SK-N-SH (cell line): ENCODE measurements around the gene MOB2. TPM values are rescaled to one million over a fixed set of nuclear protein-coding genes. Genes with fewer than 3 reads are reported as not detected.

Source experiments
- CTCF ChIA-PET: fragments of 300-600, 350-600 bp; formaldehyde crosslinking; extraction: SDS; loops from one replicate; lab custom pipeline; 2021; lab: Yijun Ruan, JAX
- POLR2A ChIA-PET: fragments of 350-600 bp; sonication (Branson Sonifier 250); formaldehyde crosslinking; extraction: SDS; loops from one replicate; lab custom pipeline; 2020; ENCODE audit warnings: antibody characterized with exemption, inconsistent platforms; lab: Yijun Ruan, JAX
- DNase-seq: peaks from one replicate; pipeline ENCODE4 v3.0.0; 2012
- H2AFZ ChIP-seq: fragments of 200-600 bp; sonication (generic); 2 replicates; pipeline ENCODE4 v1.8.1; 2016; ENCODE audit warnings: antibody characterized with exemption, mild to moderate bottlenecking, low read depth
- H3F3A ChIP-seq: fragments of 200-600 bp; sonication (generic); replicated peaks from 2 replicates; pipeline ENCODE3; 2016; ENCODE audit warnings: antibody characterized with exemption, mild to moderate bottlenecking; ENCODE audit not compliant: insufficient read depth
- H3K27ac ChIP-seq, 2 experiments: fragments of 200-500 bp in 1 of 2; fragments of 200-600 bp in 1 of 2; sonication (Bioruptor generic) in 1 of 2; sonication (generic), shearing (Covaris generic) in 1 of 2; 2 replicates each; pipeline versions ENCODE4 v1.5.1 to v1.6.1; 2014 to 2016; ENCODE audit warnings: low read depth in 2 of 2, inconsistent platforms in 1 of 2, low read length in 1 of 2, mild to moderate bottlenecking in 1 of 2, mixed read lengths in 1 of 2
- H3K27me3 ChIP-seq: fragments of 200-600 bp; sonication (generic), shearing (Covaris generic); 2 replicates; pipeline ENCODE4 v1.6.1; 2016; ENCODE audit warnings: mixed run types; ENCODE audit not compliant: insufficient read depth
- H3K36me3 ChIP-seq, 2 experiments: fragments of 200-500 bp in 1 of 2; fragments of 200-600 bp in 1 of 2; sonication (Bioruptor generic) in 1 of 2; sonication (generic) in 1 of 2; replicated peaks in 1 of 2; 2 replicates each; pipeline versions ENCODE3 to v1.5.1; 2014 to 2016; ENCODE audit warnings: low read length in 1 of 2, mild to moderate bottlenecking in 1 of 2; ENCODE audit not compliant: insufficient read depth in 2 of 2, control insufficient read depth in 1 of 2
- H3K4me1 ChIP-seq, 2 experiments: fragments of 200-500 bp in 1 of 2; fragments of 200-600 bp in 1 of 2; sonication (Bioruptor generic) in 1 of 2; sonication (generic), shearing (Covaris generic) in 1 of 2; 2 replicates each; pipeline versions ENCODE4 v1.5.1 to v1.6.1; 2014 to 2016; ENCODE audit warnings: low read depth in 1 of 2, low read length in 1 of 2, mixed run types in 1 of 2; ENCODE audit not compliant: insufficient read depth in 2 of 2, control insufficient read depth in 1 of 2
- H3K4me2 ChIP-seq: fragments of 200-600 bp; sonication (generic), shearing (Covaris generic); 2 replicates; pipeline ENCODE4 v1.6.1; 2017; ENCODE audit warnings: mixed run types
- H3K4me3 ChIP-seq, 2 experiments: fragments of 200-500 bp in 1 of 2; fragments of 200-600 bp in 1 of 2; sonication (Bioruptor generic) in 1 of 2; sonication (generic), shearing (Covaris generic) in 1 of 2; 2 replicates each; pipeline versions ENCODE4 v1.5.1 to v1.8.1; 2014 to 2016; ENCODE audit warnings: low read depth in 2 of 2, inconsistent platforms in 1 of 2, low read length in 1 of 2, mild to moderate bottlenecking in 1 of 2, mixed read lengths in 1 of 2, moderate library complexity in 1 of 2
- H3K79me2 ChIP-seq: fragments of 200-600 bp; sonication (generic); 2 replicates; pipeline ENCODE4 v1.8.1; 2017; ENCODE audit warnings: mild to moderate bottlenecking; ENCODE audit not compliant: insufficient read depth
- H3K9ac ChIP-seq: fragments of 200-600 bp; sonication (generic); 2 replicates; pipeline ENCODE4 v1.6.1; 2017; ENCODE audit warnings: mixed run types
- H3K9me2 ChIP-seq: fragments of 200-600 bp; sonication (generic); 2 replicates; pipeline ENCODE4 v1.6.1; 2017; ENCODE audit warnings: mixed run types
- H3K9me3 ChIP-seq: fragments of 200-600 bp; sonication (generic); 2 replicates; pipeline ENCODE4 v1.6.1; 2017; ENCODE audit warnings: mixed run types, mild to moderate bottlenecking, moderate library complexity
- H4K20me1 ChIP-seq: fragments of 200-600 bp; sonication (generic); 2 replicates; pipeline ENCODE4 v1.6.1; 2017; ENCODE audit warnings: mild to moderate bottlenecking, mixed run types; ENCODE audit not compliant: insufficient read depth
- EP300 ChIP-seq, 2 experiments: IDR thresholded peaks; 2 replicates each; pipeline versions ENCODE4 v1.4.0 to v1.6.1; 2012; ENCODE audit warnings: borderline replicate concordance in 1 of 2, low read depth in 1 of 2, low read length in 1 of 2
- FOSL2 ChIP-seq: IDR thresholded peaks from 2 replicates; pipeline ENCODE4 v1.4.0; 2012; ENCODE audit warnings: low read depth, mild to moderate bottlenecking, moderate library complexity, borderline replicate concordance
- GATA2 ChIP-seq: sonication (generic); formaldehyde crosslinking; IDR thresholded peaks from 2 replicates; pipeline ENCODE4 v1.5.0; 2020; ENCODE audit warnings: mild to moderate bottlenecking, missing genetic modification reagents
- JUND ChIP-seq: IDR thresholded peaks from 2 replicates; pipeline ENCODE4 v1.4.0; 2012
- MXI1 ChIP-seq: IDR thresholded peaks from 2 replicates; pipeline ENCODE4 v1.6.1; 2012; ENCODE audit warnings: mild to moderate bottlenecking, low read depth, low read length, improper control_type of control experiment
- SIN3A ChIP-seq: IDR thresholded peaks from 2 replicates; pipeline ENCODE4 v1.6.1; 2012; ENCODE audit warnings: low read depth, mild to moderate bottlenecking, low read length, moderate library complexity, borderline replicate concordance
- SMC3 ChIP-seq: IDR thresholded peaks from 2 replicates; pipeline ENCODE4 v1.6.1; 2012; ENCODE audit warnings: low read depth, low read length, improper control_type of control experiment
- TEAD4 ChIP-seq: IDR thresholded peaks from 2 replicates; pipeline ENCODE4 v1.4.0; 2012; ENCODE audit warnings: mild to moderate bottlenecking, borderline replicate concordance; ENCODE audit not compliant: insufficient read depth
- WGBS: methylation state at CpG from one replicate; pipeline ENCODE4 v1.1.6; 2017; ENCODE audit warnings: low lambda C conversion rate; 5-methylcytosine and 5-hydroxymethylcytosine counted together
- polyA plus RNA-seq, 3 experiments: library from polyadenylated mRNA; depleted of rRNA; stranded (reverse); fragments of >200 nt; gene quantifications; 2 replicates each; pipeline ENCODE4 v1.2.3, GENCODE V29; 2012
- TF ChIP-seq, protein P1 (sequence below): fragments of 150-350 bp; IDR thresholded peaks from 2 replicates; pipeline ENCODE4 v1.6.1; 2016; ENCODE audit warnings: mild to moderate bottlenecking, low read depth, low read length
- TF ChIP-seq, protein P2 (sequence below): IDR thresholded peaks from 2 replicates; pipeline ENCODE4 v1.4.0; 2012; ENCODE audit warnings: low read depth, borderline replicate concordance
- TF ChIP-seq, protein P3 (sequence below): IDR thresholded peaks from 2 replicates; pipeline ENCODE4 v1.6.1; 2012; ENCODE audit warnings: mild to moderate bottlenecking, low read depth, low read length, moderate library complexity

The MOB2 gene
- polyA plus RNA-seq, 1 of the 3 experiments (the other 2 are of a cell fraction) = 45.8 TPM

DNA sequence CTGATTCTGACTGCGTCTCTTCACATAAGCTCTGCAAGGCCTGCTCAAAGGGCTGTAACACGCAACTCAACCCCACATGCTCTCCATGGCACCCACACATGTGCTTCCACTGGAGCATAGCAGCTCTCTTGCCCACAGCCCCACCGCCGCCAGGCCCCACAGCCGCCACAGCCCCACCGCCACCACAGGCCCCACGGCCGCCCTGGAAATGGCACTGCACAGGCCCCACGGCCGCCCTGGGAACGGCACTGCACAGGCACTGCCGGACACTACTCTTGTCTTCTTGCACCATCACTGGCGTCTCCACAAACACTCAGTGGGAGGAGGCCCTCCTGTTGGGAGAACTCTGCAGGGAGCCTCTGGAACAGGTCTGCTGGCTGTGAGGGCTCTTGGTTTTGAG is 8.6 kb downstream of the MOB2 start:
- H3K9me2 ChIP-seq = no peaks in the 10 kb centered on the region
- CTCF ChIA-PET = interaction anchor here (0.6 to 1.3 kb wide), 4 partner anchors 9 to 78 kb away, joined by 3 to 5 read pairs (median 4); no protein-coding TSS in a partner anchor
- POLR2A ChIA-PET = no interaction called here

DNA sequence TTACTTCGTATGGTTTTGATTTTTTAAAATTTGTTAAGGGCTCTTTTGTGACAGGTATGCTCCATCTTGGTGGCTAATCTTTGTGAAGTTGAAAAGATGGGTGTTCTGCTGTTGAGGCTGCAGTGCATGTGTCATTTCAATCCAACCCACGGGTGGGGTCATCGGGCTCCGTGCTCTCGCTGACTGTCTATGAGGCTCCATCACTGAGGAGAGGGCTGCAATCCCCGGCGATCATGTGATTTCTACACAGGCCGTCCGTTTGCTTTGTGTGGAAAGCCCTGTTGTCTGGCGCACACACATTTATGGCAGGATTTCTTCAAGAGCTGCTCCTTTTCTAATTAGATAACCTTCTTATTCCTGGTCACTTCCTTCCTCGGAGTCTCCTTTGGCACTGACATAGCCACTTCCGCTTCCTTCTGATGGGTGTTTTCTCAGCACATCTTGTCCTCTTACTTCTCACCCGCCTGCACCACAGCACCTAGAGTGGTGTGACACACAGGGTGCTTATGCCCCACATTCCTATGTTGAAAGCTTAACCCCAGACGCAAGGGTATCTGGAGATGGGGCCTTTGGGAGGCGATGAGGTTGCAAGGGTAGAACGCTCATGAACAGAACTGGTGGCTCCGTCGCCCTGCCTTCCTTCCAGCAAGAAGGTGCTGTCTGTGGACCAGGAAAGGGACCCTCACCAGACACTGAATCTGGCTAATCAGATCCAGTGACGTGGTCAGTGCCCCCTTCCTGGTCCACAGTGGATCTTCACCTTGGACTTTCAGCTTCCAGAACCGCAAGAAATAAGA is 9.4 kb downstream of the MOB2 start:
- Histone ChIP-seq H3K27me3 (no peaks in the 10 kb centered on the region), H3K27ac (no peak overlapping the region), H3K36me3 (peaks cover 12 to 56% of the 10 kb centered on the region in 2 experiments), H3F3A (no peaks in the 10 kb centered on the region), H2AFZ (no peak overlapping the region), H4K20me1 (0 out of 2 replicates have a peak, but pooled peaks cover 13% of the 10 kb centered on the region), H3K9me2 (no peaks in the 10 kb centered on the region), H3K9me3 (no peaks in the 10 kb centered on the region), H3K79me2 (no peaks in the 10 kb centered on the region), H3K9ac (no peak overlapping the region), H3K4me2 (no peak overlapping the region), H3K4me1 (no peaks in the 10 kb centered on the region; a peak in 1 of 4 replicates), H3K4me3 (no peak overlapping the region)
- TF ChIP-seq, protein P1, sequence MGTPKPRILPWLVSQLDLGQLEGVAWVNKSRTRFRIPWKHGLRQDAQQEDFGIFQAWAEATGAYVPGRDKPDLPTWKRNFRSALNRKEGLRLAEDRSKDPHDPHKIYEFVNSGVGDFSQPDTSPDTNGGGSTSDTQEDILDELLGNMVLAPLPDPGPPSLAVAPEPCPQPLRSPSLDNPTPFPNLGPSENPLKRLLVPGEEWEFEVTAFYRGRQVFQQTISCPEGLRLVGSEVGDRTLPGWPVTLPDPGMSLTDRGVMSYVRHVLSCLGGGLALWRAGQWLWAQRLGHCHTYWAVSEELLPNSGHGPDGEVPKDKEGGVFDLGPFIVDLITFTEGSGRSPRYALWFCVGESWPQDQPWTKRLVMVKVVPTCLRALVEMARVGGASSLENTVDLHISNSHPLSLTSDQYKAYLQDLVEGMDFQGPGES = no peak
- no peak for TF ChIP-seq TEAD4
- TF ChIP-seq EP300 (IDR thresholded peaks at IDR 0.05; ENCODE audit: borderline replicate concordance in 1 of 2, low read depth in 1 of 2, low read length in 1 of 2) = no peak
- TF ChIP-seq JUND = no peak
- TF ChIP-seq SIN3A = no peak
- TF ChIP-seq, protein P2, sequence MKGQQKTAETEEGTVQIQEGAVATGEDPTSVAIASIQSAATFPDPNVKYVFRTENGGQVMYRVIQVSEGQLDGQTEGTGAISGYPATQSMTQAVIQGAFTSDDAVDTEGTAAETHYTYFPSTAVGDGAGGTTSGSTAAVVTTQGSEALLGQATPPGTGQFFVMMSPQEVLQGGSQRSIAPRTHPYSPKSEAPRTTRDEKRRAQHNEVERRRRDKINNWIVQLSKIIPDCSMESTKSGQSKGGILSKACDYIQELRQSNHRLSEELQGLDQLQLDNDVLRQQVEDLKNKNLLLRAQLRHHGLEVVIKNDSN = no peak
- no peak for TF ChIP-seq FOSL2
- TF ChIP-seq SMC3 = no peak
- TF ChIP-seq GATA2 (CRISPR knock-in tag) = no peak
- ChIA-PET CTCF (interaction anchor here (1.1 to 1.3 kb wide), 3 partner anchors 8 to 12 kb away, joined by 3 to 5 read pairs (median 4); no protein-coding TSS in a partner anchor), POLR2A (no interaction called here)
- DNase-seq = no peak
- WGBS = 91% methylated on average over 19 of the region's 20 CpGs

More for the DNA sequence above, 8.6 kb downstream of the MOB2 start:
- H3K27ac ChIP-seq = no peak overlapping the region
- no peak overlapping the region for H3K4me2 ChIP-seq
- H3K9ac ChIP-seq = no peak overlapping the region
- over 99% methylated on average over 13 of the region's 13 CpGs for WGBS
- H4K20me1 ChIP-seq = peaks cover 19% of the 10 kb centered on the region
- H3K36me3 ChIP-seq = peaks cover 12 to 56% of the 10 kb centered on the region in 2 experiments
- TF ChIP-seq, protein P2 = no peak
- TF ChIP-seq, protein P3, sequence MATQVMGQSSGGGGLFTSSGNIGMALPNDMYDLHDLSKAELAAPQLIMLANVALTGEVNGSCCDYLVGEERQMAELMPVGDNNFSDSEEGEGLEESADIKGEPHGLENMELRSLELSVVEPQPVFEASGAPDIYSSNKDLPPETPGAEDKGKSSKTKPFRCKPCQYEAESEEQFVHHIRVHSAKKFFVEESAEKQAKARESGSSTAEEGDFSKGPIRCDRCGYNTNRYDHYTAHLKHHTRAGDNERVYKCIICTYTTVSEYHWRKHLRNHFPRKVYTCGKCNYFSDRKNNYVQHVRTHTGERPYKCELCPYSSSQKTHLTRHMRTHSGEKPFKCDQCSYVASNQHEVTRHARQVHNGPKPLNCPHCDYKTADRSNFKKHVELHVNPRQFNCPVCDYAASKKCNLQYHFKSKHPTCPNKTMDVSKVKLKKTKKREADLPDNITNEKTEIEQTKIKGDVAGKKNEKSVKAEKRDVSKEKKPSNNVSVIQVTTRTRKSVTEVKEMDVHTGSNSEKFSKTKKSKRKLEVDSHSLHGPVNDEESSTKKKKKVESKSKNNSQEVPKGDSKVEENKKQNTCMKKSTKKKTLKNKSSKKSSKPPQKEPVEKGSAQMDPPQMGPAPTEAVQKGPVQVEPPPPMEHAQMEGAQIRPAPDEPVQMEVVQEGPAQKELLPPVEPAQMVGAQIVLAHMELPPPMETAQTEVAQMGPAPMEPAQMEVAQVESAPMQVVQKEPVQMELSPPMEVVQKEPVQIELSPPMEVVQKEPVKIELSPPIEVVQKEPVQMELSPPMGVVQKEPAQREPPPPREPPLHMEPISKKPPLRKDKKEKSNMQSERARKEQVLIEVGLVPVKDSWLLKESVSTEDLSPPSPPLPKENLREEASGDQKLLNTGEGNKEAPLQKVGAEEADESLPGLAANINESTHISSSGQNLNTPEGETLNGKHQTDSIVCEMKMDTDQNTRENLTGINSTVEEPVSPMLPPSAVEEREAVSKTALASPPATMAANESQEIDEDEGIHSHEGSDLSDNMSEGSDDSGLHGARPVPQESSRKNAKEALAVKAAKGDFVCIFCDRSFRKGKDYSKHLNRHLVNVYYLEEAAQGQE = no peak
- TF ChIP-seq GATA2 (CRISPR knock-in tag) (no peak), MXI1 (no peak)
- H2AFZ ChIP-seq = no peak overlapping the region
- no peaks in the 10 kb centered on the region for H3F3A ChIP-seq
- no peak overlapping the region for H3K4me3 ChIP-seq
- no peaks in the 10 kb centered on the region for H3K27me3 ChIP-seq
- no peaks in the 10 kb centered on the region for H3K79me2 ChIP-seq
- no peaks in the 10 kb centered on the region; a peak in 1 of 4 replicates for H3K4me1 ChIP-seq
- H3K9me3 ChIP-seq = no peaks in the 10 kb centered on the region
- DNase-seq = no peak
